ENCODE results near the gene DPM1. TPM values are rescaled to one million over a fixed set of nuclear protein-coding genes. Genes with fewer than 3 reads are reported as not detected.

DPM1 gene
- total RNA-seq, 2 donors from 2014 or later: 18.1 to 32.7 TPM

GRCh38 chr20:50959543-50960126 is 1.3 kb upstream of the DPM1 start:
- intact Hi-C loops (cut with DNase I): no loop called here
- H3K4me3 ChIP-seq: peak overlapping the region in 1 of 2 donors; percentile 59
- no peaks in the 10 kb centered on the region for H3K9me3 ChIP-seq
- TF ChIP-seq POLR2A (IDR thresholded peaks at IDR 0.05) (no peak), CTCF (IDR thresholded peaks at IDR 0.05) (no peak)
- no peak for ATAC-seq
- peak overlapping the region in 1 of 4 donors; percentile 91 for H3K27ac ChIP-seq
- 50 to 78% methylated on average over 7 to 25 of the region's 25 CpGs for WGBS, 2 donors
- no peaks in the 10 kb centered on the region for H3K27me3 ChIP-seq
- peaks cover 36% of the 10 kb centered on the region for H3K4me1 ChIP-seq
- H3K36me3 ChIP-seq (replicated peaks in 1 of 2; ENCODE audit: insufficient read depth in 1 of 2, low read depth in 2 of 2): peaks cover 0 to 2% of the 10 kb centered on the region in 2 donors
- DNase-seq: no peak

- H3K4me1 ChIP-seq: peaks cover 36% of the 10 kb centered on the region
- no peaks in the 10 kb centered on the region for H3K9me3 ChIP-seq
- intact Hi-C loops (cut with DNase I): no loop called here
- WGBS, 2 donors: 0 to 1% methylated on average over 12 to 66 of the region's 67 CpGs
- no peaks in the 10 kb centered on the region for H3K27me3 ChIP-seq
- ATAC-seq (peak; percentile 89), DNase-seq (peak; percentile 80 to 89 (median 84))
- H3K27ac ChIP-seq: peak within 1 kb of the TSS; percentile 71 to 92 (median 86)
- peaks cover 0 to 2% of the 10 kb centered on the region in 2 donors for H3K36me3 ChIP-seq (replicated peaks in 1 of 2; ENCODE audit: insufficient read depth in 1 of 2, low read depth in 2 of 2)
- H3K4me3 ChIP-seq: peak within 1 kb of the TSS; percentile 59 to 100
- TF ChIP-seq POLR2A (IDR thresholded peaks at IDR 0.05) (no peak), CTCF (IDR thresholded peaks at IDR 0.05) (no peak)
These were observed 547 bp upstream of the DPM1 start, which contains the start of gene MOCS3 for GRCh38 chr20:50958615-50959542. TSS of gene MOCS3 (plus strand) at chr20:50958818. CDS start at chr20:50958843, 25 bp downstream.

GRCh38 chr20:50957276-50957675 is 1.1 kb downstream of the DPM1 start:
- no peak for ATAC-seq
- 3% methylated on average over 7 of the region's 7 CpGs for WGBS, 2 donors

GRCh38 chr20:50953821-50954220 is 4.5 kb downstream of the DPM1 start:
- Histone ChIP-seq H3K9me3 (no peaks in the 10 kb centered on the region), H3K36me3 (replicated peaks in 1 of 2; ENCODE audit: insufficient read depth in 1 of 2, low read depth in 2 of 2) (peaks cover 0 to 17% of the 10 kb centered on the region in 2 donors), H3K4me3 (no peak overlapping the region), H3K27ac (no peak overlapping the region), H3K27me3 (no peaks in the 10 kb centered on the region), H3K4me1 (peaks cover 19% of the 10 kb centered on the region)
- ATAC-seq (no peak), DNase-seq (no peak)
- intact Hi-C loops (cut with DNase I): no loop called here
- TF ChIP-seq POLR2A (IDR thresholded peaks at IDR 0.05) (no peak), CTCF (IDR thresholded peaks at IDR 0.05) (no peak)

More at GRCh38 chr20:50957276-50957675, 1.1 kb downstream of the DPM1 start:
- H3K4me3 ChIP-seq: peak overlapping the region; percentile 59 to 100
- H3K9me3 ChIP-seq: no peaks in the 10 kb centered on the region
- H3K36me3 ChIP-seq (replicated peaks in 1 of 2; ENCODE audit: insufficient read depth in 1 of 2, low read depth in 2 of 2): peaks cover 0 to 2% of the 10 kb centered on the region in 2 donors
- intact Hi-C loops (cut with DNase I): no loop called here
- DNase-seq: peak in 1 of 4 donors; percentile 29
- peak overlapping the region in 3 of 4 donors; percentile 82 to 92 (median 91) for H3K27ac ChIP-seq
- TF ChIP-seq POLR2A (IDR thresholded peaks at IDR 0.05) (no peak), CTCF (IDR thresholded peaks at IDR 0.05) (no peak)
- H3K27me3 ChIP-seq: no peaks in the 10 kb centered on the region
- H3K4me1 ChIP-seq: peaks cover 36% of the 10 kb centered on the region
